COLO668 (cell line): ENCODE measurements around the gene AFAP1L2.

Source experiments
- DNase-seq: peaks from one replicate; lab custom pipeline; 2025; ENCODE audit not compliant: unreplicated experiment; lab: John Stamatoyannopoulos, UW

AFAP1L2 gene

GRCh38 chr10:114404171-114405010 lies at the start of gene AFAP1L2:
AFAP1L2 (minus strand) TSS chr10:114404502; CDS start chr10:114404455, 47 bp downstream.
- DNase-seq: peak; percentile 32

GRCh38 chr10:114453576-114453975 lies 49.3 kb upstream of the AFAP1L2 start:
- DNase-seq: no peak

- no peak for DNase-seq
These were observed 44.6 kb upstream of the AFAP1L2 start for GRCh38 chr10:114448897-114449296.

- no peak for DNase-seq
These were observed 41.0 kb upstream of the AFAP1L2 start for GRCh38 chr10:114445332-114445731.

GRCh38 chr10:114444819-114445218 lies 40.5 kb upstream of the AFAP1L2 start:
- no peak for DNase-seq

GRCh38 chr10:114442091-114442630 lies 37.9 kb upstream of the AFAP1L2 start:
- DNase-seq: no peak

- no peak for DNase-seq
These were observed 36.8 kb upstream of the AFAP1L2 start for GRCh38 chr10:114441107-114441506.

GRCh38 chr10:114437473-114438292 lies 33.4 kb upstream of the AFAP1L2 start:
- no peak for DNase-seq

- DNase-seq: no peak
These were observed 32.6 kb upstream of the AFAP1L2 start for GRCh38 chr10:114436941-114437340.

- no peak for DNase-seq
These were observed 28.3 kb upstream of the AFAP1L2 start for GRCh38 chr10:114432566-114433093.

- no peak for DNase-seq
These were observed 27.3 kb upstream of the AFAP1L2 start for GRCh38 chr10:114431414-114432135.

- DNase-seq: no peak
These were observed 26.5 kb upstream of the AFAP1L2 start for GRCh38 chr10:114430688-114431413.

GRCh38 chr10:114429581-114430335 lies 25.5 kb upstream of the AFAP1L2 start:
- DNase-seq: no peak

GRCh38 chr10:114427124-114427852 lies 23.0 kb upstream of the AFAP1L2 start:
- DNase-seq: no peak

- no peak for DNase-seq
These were observed 22.2 kb upstream of the AFAP1L2 start for GRCh38 chr10:114426476-114426875.

- DNase-seq: no peak
These were observed 16.6 kb upstream of the AFAP1L2 start for GRCh38 chr10:114420811-114421485.

- no peak for DNase-seq
These were observed 13.8 kb upstream of the AFAP1L2 start for GRCh38 chr10:114418109-114418508.
